ENCODE results near the gene RAPGEF1.

The RAPGEF1 gene

GRCh38 chr9:131692612-131693562 is 47.0 kb downstream of the RAPGEF1 start:
- TF ChIP-seq CTCF (IDR thresholded peaks at IDR 0.05; ENCODE audit: control extremely low read depth, extremely low read depth, low read depth, missing control alignments): no peak
- no peak for DNase-seq (ENCODE audit: extremely low spot score)
- ChIA-PET CTCF (interaction anchor here (0.9 to 6.1 kb wide), 7 partner anchors 8 to 51 kb away, joined by 3 to 42 read pairs (median 4); no protein-coding TSS in a partner anchor), POLR2A (interaction anchor here (0.6 kb wide), 1 partner anchor 17 kb away, joined by 3 read pairs; no protein-coding TSS in a partner anchor)

- ChIA-PET CTCF (interaction anchor here (1.0 to 2.6 kb wide), 3 partner anchors 10 to 15 kb away, joined by 3 to 10 read pairs (median 3); no protein-coding TSS in a partner anchor), POLR2A (no interaction called here)
- TF ChIP-seq CTCF (IDR thresholded peaks at IDR 0.05; ENCODE audit: control extremely low read depth, extremely low read depth, low read depth, missing control alignments): no peak
- no peak for DNase-seq (ENCODE audit: extremely low spot score)
Measured at GRCh38 chr9:131691969-131692611, 47.8 kb downstream of the RAPGEF1 start.

DNA sequence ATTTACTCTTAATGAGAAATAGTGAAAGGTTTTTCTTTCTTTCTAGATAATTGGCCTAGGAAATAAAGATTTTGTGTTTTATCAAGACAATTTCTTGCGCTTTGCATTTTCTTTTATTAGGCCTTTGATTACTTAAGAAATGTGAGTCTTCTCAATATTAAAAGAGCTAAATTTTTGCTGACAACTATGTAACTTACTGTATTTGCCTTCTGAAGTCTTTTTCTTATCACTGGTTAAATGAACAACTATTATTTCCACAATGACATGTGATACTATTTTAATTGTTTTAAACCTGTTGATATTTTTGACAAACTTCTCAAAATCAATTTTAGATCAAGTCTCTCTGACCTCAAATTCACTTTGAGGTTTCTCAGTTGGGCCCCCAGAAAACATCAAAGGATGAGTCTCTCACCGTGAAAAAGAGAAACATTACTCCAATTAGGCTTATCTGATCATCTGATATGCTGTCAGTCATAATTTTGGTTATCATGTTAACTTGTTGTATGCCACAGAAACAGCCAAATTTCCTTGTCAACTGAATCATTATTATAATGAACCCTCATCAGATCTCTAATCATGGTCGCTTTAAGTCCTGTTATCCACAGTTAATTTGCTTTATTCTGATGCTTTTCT is 48.8 kb downstream of the RAPGEF1 start:
- ChIA-PET CTCF (interaction anchor here (1.3 to 1.6 kb wide), 2 partner anchors 11 to 14 kb away, joined by 3 to 4 read pairs; no protein-coding TSS in a partner anchor), POLR2A (no interaction called here)
- no peak for TF ChIP-seq CTCF (IDR thresholded peaks at IDR 0.05; ENCODE audit: control extremely low read depth, extremely low read depth, low read depth, missing control alignments)
- no peak for DNase-seq (ENCODE audit: extremely low spot score)

GRCh38 chr9:131690462-131690861 is 49.4 kb downstream of the RAPGEF1 start:
- no peak for DNase-seq (ENCODE audit: extremely low spot score)
- ChIA-PET CTCF (interaction anchor here (1.3 to 2.1 kb wide), 3 partner anchors 9 to 13 kb away, joined by 3 to 7 read pairs (median 4); no protein-coding TSS in a partner anchor), POLR2A (no interaction called here)
- TF ChIP-seq CTCF (IDR thresholded peaks at IDR 0.05; ENCODE audit: control extremely low read depth, extremely low read depth, low read depth, missing control alignments): no peak

GRCh38 chr9:131688377-131688776 is 51.5 kb downstream of the RAPGEF1 start:
- ChIA-PET CTCF (interaction anchor here (1.5 kb wide), 1 partner anchor 9 kb away, joined by 6 read pairs; no protein-coding TSS in a partner anchor), POLR2A (no interaction called here)
- TF ChIP-seq CTCF (IDR thresholded peaks at IDR 0.05; ENCODE audit: control extremely low read depth, extremely low read depth, low read depth, missing control alignments): no peak
- no peak for DNase-seq (ENCODE audit: extremely low spot score)

Measured in GM10248 (cell line).